Neural crest cell (in vitro differentiated cells): ENCODE measurements around the gene DES. TPM values are rescaled to one million over a fixed set of nuclear protein-coding genes. Genes with fewer than 3 reads are reported as not detected.

Source experiments
- DNase-seq: peaks from one replicate; pipeline ENCODE4 v3.0.0; 2021; ENCODE audit warnings: low read depth, mixed read lengths, low spot score
- H3K27ac Mint-ChIP-seq: one replicate; pipeline ENCODE4 v1.8.0; 2021; ENCODE audit warnings: mild to moderate bottlenecking, mixed read lengths; ENCODE audit not compliant: unreplicated experiment
- H3K27me3 Mint-ChIP-seq: 2 replicates; pipeline ENCODE4 v1.8.0; 2021; ENCODE audit warnings: low read depth, mild to moderate bottlenecking, mixed read lengths
- H3K36me3 Mint-ChIP-seq: 2 replicates; pipeline ENCODE4 v1.8.0; 2021; ENCODE audit warnings: low read depth, mild to moderate bottlenecking, mixed read lengths
- H3K4me1 Mint-ChIP-seq: 2 replicates; pipeline ENCODE4 v1.8.0; 2021; ENCODE audit warnings: mixed read lengths
- H3K4me3 Mint-ChIP-seq: one replicate; pipeline ENCODE4 v1.8.0; 2021; ENCODE audit warnings: mild to moderate bottlenecking, mixed read lengths
- H3K9me3 Mint-ChIP-seq: 2 replicates; pipeline ENCODE4 v1.8.0; 2021; ENCODE audit warnings: mixed read lengths
- total RNA-seq: library from RNA; stranded (reverse); gene quantifications from 2 replicates; pipeline ENCODE4 v1.2.1, GENCODE V29; 2021
- TF ChIP-seq, protein P1 (sequence below): fragments of 200-600 bp; sonication (generic); conservative IDR thresholded peaks from 2 replicates; pipeline ENCODE4 v1.5.0; 2021; ENCODE audit warnings: antibody characterized with exemption, mild to moderate bottlenecking

The DES gene
- total RNA-seq, 1 donor from 2014 or later: 0.28 TPM

DNA sequence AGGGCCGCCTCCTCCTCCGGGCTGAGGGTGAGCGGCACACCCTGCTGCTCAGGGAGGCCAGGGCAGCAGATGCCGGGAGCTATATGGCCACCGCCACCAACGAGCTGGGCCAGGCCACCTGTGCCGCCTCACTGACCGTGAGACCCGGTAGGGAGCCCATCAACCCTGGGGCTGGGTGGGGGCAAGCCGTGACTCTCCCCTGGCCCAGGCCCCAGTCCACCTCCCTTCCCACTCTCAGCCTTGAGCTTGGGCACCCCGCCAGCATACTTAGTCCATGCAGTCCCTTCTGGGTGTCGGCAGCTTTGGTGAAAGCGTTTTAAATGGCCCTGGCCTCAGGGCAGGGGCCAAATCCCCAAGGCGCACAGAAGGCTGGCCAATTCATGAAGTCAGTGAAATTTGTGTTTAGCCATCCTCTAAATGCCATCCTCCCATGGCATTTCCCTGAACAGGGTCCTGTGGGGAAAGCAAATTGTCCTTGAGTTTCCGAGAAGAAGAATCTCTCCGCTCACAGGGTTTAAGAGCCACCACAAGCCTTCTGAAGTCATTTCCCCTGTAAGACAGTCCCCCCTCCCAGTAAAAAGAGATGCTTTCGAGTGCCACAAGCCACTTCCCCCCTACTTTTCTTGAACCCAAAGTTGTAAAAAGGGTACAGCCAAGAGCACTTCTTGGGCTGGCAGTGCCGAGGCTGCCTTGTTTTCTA lies 33.6 kb downstream of the DES start:
- H3K36me3 Mint-ChIP-seq: no peaks in the 10 kb centered on the region
- H3K4me3 Mint-ChIP-seq: no peak overlapping the region

DNA sequence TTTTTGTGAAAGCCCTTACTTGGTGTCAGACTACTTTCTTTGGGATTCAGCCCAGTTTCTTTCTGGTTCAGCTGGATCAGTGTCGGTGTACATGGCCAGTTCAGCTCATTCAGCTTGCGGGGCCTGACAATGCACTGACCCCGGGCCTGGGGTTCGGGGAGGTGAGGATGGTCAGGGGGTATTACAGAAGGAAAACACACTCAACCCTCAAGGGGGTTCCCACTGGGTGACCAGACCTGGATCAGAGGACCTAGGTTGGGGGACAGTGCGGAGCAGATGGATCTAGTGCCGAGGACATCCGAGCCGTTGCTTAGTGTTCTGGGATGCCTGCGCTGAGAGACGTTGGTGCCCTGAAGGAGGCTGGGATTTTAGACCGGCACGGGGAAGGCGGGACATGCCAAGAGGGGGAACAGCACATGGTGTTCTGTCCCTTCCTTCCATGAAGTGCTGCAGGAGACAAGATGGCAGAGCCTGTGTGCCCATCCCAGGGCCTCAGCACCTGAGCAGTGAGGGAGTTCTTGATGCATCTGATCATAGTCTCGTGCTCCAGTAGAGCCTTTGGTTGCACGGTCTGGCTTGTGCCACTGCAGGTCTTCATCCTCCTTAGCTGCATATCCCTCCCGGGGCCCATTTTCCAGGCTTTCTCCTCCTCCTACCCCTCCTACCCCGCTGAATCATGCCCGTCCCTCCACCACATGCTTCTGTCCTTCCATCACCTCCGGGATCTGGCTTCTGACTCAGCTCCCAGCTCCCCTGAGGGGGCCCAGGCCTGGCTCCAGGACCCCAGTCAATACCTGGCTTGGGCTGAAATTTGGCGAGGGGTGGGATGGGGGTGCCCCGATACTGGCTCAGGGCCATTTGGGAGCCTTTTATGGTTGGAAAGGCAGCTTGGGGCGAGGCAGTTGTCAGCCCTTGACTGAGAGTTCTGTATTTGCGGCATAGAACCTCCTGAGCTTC lies 34.5 kb downstream of the DES start:
- Mint-ChIP-seq H3K36me3 (no peaks in the 10 kb centered on the region), H3K9me3 (no peaks in the 10 kb centered on the region), H3K4me3 (no peak overlapping the region), H3K27me3 (peaks cover 15% of the 10 kb centered on the region), H3K4me1 (peaks cover 11% of the 10 kb centered on the region), H3K27ac (no peak overlapping the region)
- no peak for DNase-seq
- TF ChIP-seq, protein P1, sequence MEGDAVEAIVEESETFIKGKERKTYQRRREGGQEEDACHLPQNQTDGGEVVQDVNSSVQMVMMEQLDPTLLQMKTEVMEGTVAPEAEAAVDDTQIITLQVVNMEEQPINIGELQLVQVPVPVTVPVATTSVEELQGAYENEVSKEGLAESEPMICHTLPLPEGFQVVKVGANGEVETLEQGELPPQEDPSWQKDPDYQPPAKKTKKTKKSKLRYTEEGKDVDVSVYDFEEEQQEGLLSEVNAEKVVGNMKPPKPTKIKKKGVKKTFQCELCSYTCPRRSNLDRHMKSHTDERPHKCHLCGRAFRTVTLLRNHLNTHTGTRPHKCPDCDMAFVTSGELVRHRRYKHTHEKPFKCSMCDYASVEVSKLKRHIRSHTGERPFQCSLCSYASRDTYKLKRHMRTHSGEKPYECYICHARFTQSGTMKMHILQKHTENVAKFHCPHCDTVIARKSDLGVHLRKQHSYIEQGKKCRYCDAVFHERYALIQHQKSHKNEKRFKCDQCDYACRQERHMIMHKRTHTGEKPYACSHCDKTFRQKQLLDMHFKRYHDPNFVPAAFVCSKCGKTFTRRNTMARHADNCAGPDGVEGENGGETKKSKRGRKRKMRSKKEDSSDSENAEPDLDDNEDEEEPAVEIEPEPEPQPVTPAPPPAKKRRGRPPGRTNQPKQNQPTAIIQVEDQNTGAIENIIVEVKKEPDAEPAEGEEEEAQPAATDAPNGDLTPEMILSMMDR: no peak

More for the DNA sequence above, 33.6 kb downstream of the DES start:
- no peak for DNase-seq
- H3K27me3 Mint-ChIP-seq: peaks cover 15% of the 10 kb centered on the region
- peaks cover 11% of the 10 kb centered on the region for H3K4me1 Mint-ChIP-seq
- no peaks in the 10 kb centered on the region for H3K9me3 Mint-ChIP-seq
- no peak overlapping the region for H3K27ac Mint-ChIP-seq
- TF ChIP-seq, protein P1: no peak

DNA sequence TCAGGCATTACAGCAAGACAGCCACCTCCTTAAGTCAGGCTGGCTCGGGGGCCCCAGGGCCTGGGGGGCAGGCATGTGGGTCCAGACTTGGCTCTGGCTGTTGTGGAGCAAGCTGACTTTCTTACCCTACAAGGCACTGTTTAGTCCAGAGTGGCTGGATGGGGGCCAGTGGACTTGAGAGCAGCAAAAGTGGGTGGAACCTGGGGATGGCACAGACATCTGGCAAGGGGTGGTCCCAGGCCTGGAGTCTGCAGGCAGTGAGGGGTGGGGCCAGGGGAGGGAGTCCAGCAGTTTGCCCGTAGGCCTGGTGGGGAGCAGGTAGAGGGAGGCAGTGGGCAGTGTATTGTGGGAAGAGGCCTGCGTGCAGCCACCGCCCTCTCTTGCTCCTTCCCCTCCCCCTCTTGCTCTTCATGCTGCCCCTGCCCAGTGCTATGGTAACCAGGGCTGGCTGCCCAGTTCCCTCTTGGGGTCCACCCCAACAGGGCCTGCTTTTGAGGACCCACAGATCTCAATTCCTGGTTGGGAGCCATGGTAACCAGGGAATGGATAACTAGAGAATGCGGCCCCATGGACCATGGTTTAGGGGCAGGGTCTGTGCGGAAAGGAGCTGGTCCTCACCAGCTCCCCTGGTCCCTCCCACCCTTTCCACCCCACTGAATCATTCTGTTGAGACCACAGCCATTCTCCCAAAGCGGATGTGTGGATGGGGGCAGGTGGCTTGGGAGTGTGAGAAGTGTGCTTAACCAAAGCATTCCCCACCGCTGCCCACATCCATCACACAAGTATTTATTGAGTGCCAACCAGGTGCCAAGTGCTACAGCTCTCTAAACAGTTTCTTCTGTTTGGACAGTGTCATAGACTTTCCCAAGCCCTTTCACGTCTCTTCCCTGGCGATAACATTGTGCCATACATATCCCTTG lies 35.8 kb downstream of the DES start:
- Mint-ChIP-seq H3K27ac (peak overlapping the region; percentile 43), H3K4me3 (no peak overlapping the region), H3K9me3 (no peaks in the 10 kb centered on the region), H3K27me3 (peaks cover 15% of the 10 kb centered on the region), H3K36me3 (no peaks in the 10 kb centered on the region), H3K4me1 (peaks cover 14% of the 10 kb centered on the region)
- TF ChIP-seq, protein P1: no peak
- no peak for DNase-seq

- Mint-ChIP-seq H3K27me3 (peaks cover 2% of the 10 kb centered on the region), H3K4me1 (peaks cover 22% of the 10 kb centered on the region), H3K4me3 (no peak overlapping the region), H3K36me3 (no peaks in the 10 kb centered on the region), H3K27ac (no peak overlapping the region), H3K9me3 (no peaks in the 10 kb centered on the region)
- no peak for DNase-seq
- TF ChIP-seq, protein P1: no peak
Measured at GRCh38 chr2:219455581-219455980, 37.4 kb downstream of the DES start.

- no peaks in the 10 kb centered on the region for H3K27me3 Mint-ChIP-seq
Measured at GRCh38 chr2:219457784-219458369, 39.7 kb downstream of the DES start.

More at GRCh38 chr2:219457784-219458369, 39.7 kb downstream of the DES start:
- DNase-seq: no peak
- H3K4me3 Mint-ChIP-seq: no peak overlapping the region
- TF ChIP-seq, protein P1: no peak
- H3K36me3 Mint-ChIP-seq: no peaks in the 10 kb centered on the region
- H3K27ac Mint-ChIP-seq: no peak overlapping the region
- no peaks in the 10 kb centered on the region for H3K9me3 Mint-ChIP-seq
- H3K4me1 Mint-ChIP-seq: peaks cover 22% of the 10 kb centered on the region
